K562 (cell line): ENCODE measurements around the gene VSTM2A. TPM values are rescaled to one million over a fixed set of nuclear protein-coding genes. Genes with fewer than 3 reads are reported as not detected.

ENCODE experiments used
- RBFOX2 ChIP-seq: fragments of 200-400 bp; formaldehyde crosslinking; IDR thresholded peaks from 2 replicates; pipeline ENCODE4 v1.6.1; 2017; ENCODE audit warnings: low read depth, mild to moderate bottlenecking, low read length, moderate library complexity
- TEAD4 ChIP-seq, 2 experiments: sonication (generic) in 1 of 2; formaldehyde crosslinking in 1 of 2; IDR thresholded peaks; 2 replicates each; pipeline versions ENCODE4 v1.6.1 to v1.8.0; 2012 to 2022; ENCODE audit warnings: borderline replicate concordance in 1 of 2, inconsistent platforms in 1 of 2, low read length in 1 of 2, mild to moderate bottlenecking in 1 of 2, missing genetic modification reagents in 1 of 2
- ZNF347 ChIP-seq: fragments of 450-650 bp; formaldehyde crosslinking; IDR thresholded peaks from 2 replicates; pipeline ENCODE4 v1.4.0; 2020; ENCODE audit warnings: low read depth, mild to moderate bottlenecking, moderate library complexity
- ZNF561 ChIP-seq: fragments of 450-650 bp; formaldehyde crosslinking; conservative IDR thresholded peaks from 2 replicates; pipeline ENCODE4 v1.4.0; 2020; ENCODE audit warnings: mild to moderate bottlenecking, moderate library complexity
- polyA plus RNA-seq, 8 experiments: library from polyadenylated mRNA; depleted of rRNA in 4 of 8; stranded (reverse) in 5 of 8; unstranded in 3 of 8; fragments of >200 nt; fragmentation: Nextera tagmentation in 2 of 8; fragmentation: Illumina TruSeq in 1 of 8; extraction: Ambion mirVana in 2 of 8; extraction: Trizol in 1 of 8; gene quantifications; 2 replicates each; pipeline versions ENCODE4 v1.2.1 to v1.2.3, GENCODE V29; 2011 to 2014; ENCODE audit warnings: inconsistent platforms in 1 of 8, missing spikeins in 1 of 8
- small RNA-seq: library from RNA; depleted of rRNA; stranded (forward); fragments of <200 nt; gene quantifications from one replicate; pipeline ENCODE3, GENCODE V24; 2014
- total RNA-seq, 7 experiments: library from RNA; depleted of rRNA in 6 of 7; stranded (reverse); fragments of >200 nt in 6 of 7; fragmentation: Illumina TruSeq in 2 of 7; extraction: Trizol in 2 of 7; gene quantifications; 2 replicates each; pipeline versions ENCODE4 v1.2.1 to v1.2.3, GENCODE V29; 2011 to 2021; ENCODE audit warnings: low replicate concordance in 1 of 7

Gene VSTM2A
- total and polyA plus RNA-seq, 9 of the 15 experiments (the other 6 are each of a cell fraction or from before 2014, with no cell fraction given), result not detected

DNA sequence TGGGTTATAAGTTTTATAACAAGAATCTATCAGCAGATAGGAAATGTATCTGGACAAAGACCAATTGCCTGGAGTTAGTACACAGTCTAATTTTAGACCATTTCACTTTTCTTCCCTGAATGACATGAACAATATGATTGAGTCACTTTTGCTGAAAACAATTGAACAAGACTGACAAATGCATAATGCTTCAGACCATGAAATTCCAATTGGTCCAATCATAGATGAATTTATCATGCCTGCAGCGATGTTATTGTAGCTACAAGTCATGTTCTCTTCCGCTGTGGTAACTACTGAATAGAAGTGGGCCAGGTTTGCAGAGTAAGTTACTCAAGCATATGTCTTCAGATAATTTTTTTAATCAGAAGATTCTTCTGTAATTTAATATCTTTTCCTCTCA, 73.4 kb downstream of the VSTM2A start (continued):
- TF ChIP-seq RBFOX2, result no peak
- no peak for TF ChIP-seq ZNF347 (CRISPR knock-in tag)
- no peak for TF ChIP-seq ZNF561 (CRISPR knock-in tag)
- TF ChIP-seq TEAD4 (IDR thresholded peaks at IDR 0.05; ENCODE audit: low read length), result no peak
- TF ChIP-seq TEAD4 (CRISPR knock-in tag; IDR thresholded peaks at IDR 0.05; ENCODE audit: borderline replicate concordance), result no peak

Small RNA genes within 50 kb of the gene (small RNA-seq; reads per million reads assigned to genes)
- not detected for gene RNU6-1125P

Other genes with a start within 250 kb of the VSTM2A start
- 110 and 138 TPM in 2 replicates for gene SEC61G, start 216.8 kb downstream of the VSTM2A start, total RNA-seq (2014; rRNA removed)
- 346 and 376 TPM in 2 replicates for gene SEC61G, start 216.8 kb downstream of the VSTM2A start, total RNA-seq (2014; rRNA removed; fragmentation: Illumina TruSeq; extraction: Trizol)
- 212 and 221 TPM in 2 replicates for gene SEC61G, start 216.8 kb downstream of the VSTM2A start, total RNA-seq (2015; rRNA removed; fragmentation: Illumina TruSeq; extraction: Trizol)
- 142 and 154 TPM in 2 replicates for gene SEC61G, start 216.8 kb downstream of the VSTM2A start, total RNA-seq (2021)
- 176 and 178 TPM in 2 replicates for gene SEC61G, start 216.8 kb downstream of the VSTM2A start, polyA plus RNA-seq (2011; rRNA removed)
- 274 and 325 TPM in 2 replicates for gene SEC61G, start 216.8 kb downstream of the VSTM2A start, polyA plus RNA-seq (2014; fragmentation: Illumina TruSeq; extraction: Trizol)
- 100 to 1,000 TPM; 442 to 565 TPM for gene SEC61G, start 216.8 kb downstream of the VSTM2A start, polyA plus RNA-seq (2014; fragmentation: Nextera tagmentation; extraction: Ambion mirVana)
- 158 and 223 TPM in 2 replicates for gene SEC61G, start 216.8 kb downstream of the VSTM2A start, polyA plus RNA-seq (2014; rRNA removed)